HTR-8/SVneo (cell line): ENCODE data around the gene ALOX15.
"Not testable (repeated sequence)": the region's sequence is repeated elsewhere in the genome, so short reads cannot be mapped to it uniquely, and the experiment has no call there.

ENCODE experiments used
- DNase-seq: peaks from one replicate; pipeline ENCODE4 v3.0.0; 2011; ENCODE audit warnings: low spot score, mixed read lengths; ENCODE audit not compliant: insufficient read length
- FAIRE-seq: peaks from 2 replicates; lab custom pipeline; 2011; peaks lifted over from hg19 to GRCh38; lab: Jason Lieb, UNC

ALOX15 gene

DNA sequence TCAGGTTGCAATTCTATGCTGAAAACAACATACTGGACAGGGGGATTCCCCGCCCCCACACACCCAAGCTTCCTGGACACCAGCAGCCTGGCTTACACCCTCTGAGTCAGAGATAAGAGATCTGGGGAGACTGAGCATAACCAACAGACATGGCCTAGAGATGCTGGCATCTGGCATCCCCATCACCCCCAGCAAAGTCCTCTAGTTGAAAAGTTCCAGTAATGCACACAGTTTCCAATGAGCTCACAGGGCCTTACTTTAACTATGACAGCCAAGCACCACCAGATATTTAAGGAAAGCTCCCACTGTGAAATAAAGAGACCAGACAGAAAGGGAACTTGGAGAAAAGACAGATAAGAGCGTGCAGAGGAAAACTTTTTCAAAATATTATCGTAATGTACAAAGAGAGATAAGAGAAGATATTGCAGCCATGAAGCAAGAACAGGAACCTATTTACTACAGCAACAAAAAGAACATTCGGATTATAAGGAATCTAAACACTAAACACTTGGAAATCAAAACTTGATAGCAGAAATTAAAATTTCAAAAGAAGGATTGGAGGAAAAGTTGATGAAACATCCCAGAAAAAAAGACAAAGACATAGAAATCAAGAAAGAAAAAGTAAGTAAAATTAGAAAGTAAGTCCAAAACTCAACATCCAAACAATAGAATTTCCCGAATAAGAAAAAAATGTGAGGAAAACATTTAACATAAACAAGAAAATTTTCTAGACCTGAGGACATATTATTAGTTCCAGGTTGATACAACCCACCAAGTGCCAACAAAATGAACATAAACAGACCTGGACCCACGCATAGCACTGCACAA, 17.2 kb upstream of the ALOX15 start:
- FAIRE-seq (no peak), DNase-seq (peak; percentile 69)

DNA sequence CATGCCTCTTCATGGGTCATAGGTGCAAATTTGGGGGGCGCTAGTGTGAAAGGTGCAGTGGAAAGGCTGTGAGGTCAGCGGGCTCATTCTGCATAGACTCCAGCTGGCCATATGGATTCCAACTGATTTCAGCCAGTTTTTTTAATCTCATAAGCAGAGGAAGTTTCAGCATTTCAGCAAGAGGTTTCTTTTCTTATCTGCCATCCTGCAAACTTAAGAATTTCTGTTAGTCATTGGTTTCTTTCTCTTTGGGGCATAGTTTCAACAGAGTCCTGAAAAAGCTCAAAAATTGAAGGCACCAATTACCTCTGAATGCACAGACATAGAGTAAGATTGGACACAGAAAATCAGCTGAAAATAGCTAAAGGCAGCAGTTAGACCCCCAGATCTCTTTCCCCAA, 16.2 kb upstream of the ALOX15 start:
- DNase-seq = no peak
- no peak for FAIRE-seq

DNA sequence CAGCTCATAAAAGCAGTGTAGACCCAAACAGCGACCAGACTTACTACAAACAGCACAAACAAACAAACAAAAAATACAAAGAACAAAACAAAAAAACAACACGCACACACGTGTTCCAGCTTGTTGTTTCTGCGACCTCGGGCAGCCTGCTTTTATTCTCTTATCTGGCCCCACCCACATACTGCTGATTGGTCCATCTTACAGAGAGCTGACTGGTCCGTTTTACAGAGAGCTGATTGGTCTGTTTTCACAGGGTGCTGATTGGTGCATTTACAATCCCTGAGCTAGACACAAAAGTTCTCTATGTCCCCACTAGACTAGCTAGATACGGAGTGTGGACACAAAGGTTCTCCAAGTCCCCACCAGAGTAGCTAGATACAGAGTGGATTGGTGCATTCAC, 14.5 kb upstream of the ALOX15 start:
- not testable (repeated sequence) for DNase-seq, FAIRE-seq

DNA sequence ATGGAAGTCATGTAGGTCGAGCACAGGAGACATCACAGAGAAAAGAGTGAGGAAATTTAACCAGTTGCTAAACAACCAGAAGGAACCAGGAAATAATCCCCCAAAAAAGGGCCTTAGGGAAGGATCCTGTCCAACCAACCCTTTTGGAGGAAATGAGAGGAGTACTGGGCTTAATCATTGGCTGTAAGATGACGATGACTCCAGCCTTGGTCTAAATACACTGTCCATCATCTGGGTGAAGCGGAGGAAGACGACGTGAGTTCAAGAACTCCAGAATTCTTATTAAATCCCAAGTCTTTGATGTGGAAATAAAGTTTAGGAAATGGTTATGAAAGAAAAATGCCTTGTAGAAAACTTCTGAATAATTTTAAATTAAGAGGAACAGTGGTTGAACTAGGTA, 11.5 kb upstream of the ALOX15 start:
- FAIRE-seq (no peak), DNase-seq (no peak)

DNA sequence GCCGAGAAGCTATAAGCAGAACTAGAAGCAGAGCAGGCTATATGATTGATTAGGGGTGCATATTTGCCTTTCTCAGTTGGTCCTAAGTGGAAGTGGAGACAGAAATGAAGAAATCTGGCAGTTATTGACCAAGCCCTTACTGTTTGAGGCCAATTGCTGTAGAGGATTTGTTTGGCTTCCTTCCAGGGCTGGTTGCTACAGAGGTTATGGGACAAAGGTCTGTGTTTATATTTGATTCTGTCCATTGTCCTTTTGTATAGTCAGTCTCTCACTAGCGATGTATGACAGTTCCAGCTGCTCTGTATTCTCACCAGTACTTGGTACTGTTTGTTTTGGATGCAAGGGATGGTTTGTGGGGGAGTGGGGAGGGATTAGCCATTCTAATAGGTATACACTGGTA, 7.3 kb upstream of the ALOX15 start:
- FAIRE-seq = no peak

DNA sequence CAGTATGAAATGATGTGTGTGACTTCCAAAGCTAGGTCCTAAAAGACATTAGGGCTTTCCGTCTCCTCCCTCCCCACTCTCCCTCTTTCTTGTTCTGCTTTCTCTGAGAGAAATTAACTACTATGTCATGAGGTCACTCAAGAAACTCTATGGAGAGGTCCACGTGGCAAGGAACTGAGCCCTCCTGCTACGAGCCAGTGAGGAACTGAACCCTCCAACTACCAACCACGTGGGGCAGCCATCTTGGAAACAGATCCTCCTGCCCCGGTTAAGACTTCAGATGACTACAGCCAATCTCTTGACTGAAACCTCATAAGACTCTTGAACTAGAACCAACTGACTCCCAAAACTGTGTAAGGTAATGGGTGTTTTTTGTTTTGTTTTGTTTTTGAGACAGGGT, 4.2 kb upstream of the ALOX15 start:
- no peak for FAIRE-seq

More for the DNA sequence above, 7.3 kb upstream of the ALOX15 start:
- no peak for DNase-seq

DNA sequence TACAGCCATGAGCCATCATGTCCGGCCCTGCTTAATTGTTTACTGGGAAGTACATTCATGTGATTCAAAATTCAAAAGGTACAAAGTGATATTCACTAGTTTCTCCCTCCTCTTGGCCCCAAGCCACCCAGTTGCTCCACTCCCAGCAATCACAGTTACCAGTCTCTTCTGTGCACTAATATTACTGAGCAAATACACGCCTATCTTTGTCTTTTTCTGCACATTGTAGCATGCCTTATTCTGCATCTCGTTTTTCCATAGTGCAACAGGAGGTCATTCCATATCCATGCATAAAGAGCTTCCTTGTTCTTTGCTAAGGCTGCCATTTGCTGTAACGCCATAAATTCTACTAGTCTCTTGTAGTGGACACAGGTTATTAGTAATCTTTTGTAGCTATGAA, 2.2 kb upstream of the ALOX15 start:
- DNase-seq (no peak), FAIRE-seq (no peak)

More for the DNA sequence above, 4.2 kb upstream of the ALOX15 start:
- no peak for DNase-seq

DNA sequence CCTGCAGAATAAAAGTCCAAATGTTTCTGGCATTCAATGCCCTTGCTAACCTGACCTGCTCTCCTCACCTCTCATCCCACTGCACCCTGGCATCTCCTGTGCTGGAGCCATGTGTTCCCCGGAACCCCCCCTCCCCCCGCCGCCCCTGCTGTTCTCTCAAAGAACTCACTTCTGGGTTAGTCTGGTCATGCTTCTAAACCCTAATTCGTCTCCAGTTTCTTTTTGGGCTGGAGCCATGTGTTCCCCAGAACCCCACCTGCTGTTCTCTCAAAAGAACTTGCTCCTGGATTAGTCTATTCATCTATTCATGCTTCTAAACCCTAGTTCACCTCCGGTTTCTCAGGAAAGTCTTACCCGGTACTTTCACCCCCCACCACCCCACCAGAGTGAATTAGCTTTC, 808 bp upstream of the ALOX15 start:
- no peak for DNase-seq
- no peak for FAIRE-seq

DNA sequence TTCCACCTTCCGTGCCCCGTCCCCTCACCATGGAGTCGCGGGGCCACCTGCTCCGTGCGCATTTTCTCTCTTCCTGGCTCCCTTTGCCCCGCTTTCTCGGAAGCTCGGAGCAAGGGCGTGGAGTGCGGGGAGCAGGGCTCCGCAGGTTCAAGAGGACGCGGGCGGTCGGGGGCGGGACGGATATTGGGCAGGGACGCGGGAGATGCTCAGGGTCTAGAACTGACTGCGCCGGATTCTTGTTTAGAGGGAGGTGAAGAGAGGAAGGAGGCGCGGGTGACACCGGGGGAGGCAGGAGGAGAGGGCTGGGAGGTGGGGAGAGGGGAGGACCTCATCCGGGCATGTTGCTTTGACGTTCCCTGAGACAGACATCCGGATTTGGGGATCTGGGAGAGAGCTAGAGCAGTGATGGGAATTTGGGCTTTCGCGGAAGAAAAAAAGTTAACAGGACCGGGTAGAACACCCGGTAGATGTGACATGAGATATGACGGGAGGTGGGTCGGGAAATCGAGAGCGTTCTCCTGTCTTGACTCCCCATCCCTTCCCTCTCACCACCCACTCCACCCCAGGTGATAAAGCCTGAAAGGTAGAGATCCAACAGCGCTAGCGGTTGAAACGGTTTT, 799 bp downstream of the ALOX15 start:
- FAIRE-seq = peak; percentile 55
- DNase-seq = not testable (repeated sequence)

DNA sequence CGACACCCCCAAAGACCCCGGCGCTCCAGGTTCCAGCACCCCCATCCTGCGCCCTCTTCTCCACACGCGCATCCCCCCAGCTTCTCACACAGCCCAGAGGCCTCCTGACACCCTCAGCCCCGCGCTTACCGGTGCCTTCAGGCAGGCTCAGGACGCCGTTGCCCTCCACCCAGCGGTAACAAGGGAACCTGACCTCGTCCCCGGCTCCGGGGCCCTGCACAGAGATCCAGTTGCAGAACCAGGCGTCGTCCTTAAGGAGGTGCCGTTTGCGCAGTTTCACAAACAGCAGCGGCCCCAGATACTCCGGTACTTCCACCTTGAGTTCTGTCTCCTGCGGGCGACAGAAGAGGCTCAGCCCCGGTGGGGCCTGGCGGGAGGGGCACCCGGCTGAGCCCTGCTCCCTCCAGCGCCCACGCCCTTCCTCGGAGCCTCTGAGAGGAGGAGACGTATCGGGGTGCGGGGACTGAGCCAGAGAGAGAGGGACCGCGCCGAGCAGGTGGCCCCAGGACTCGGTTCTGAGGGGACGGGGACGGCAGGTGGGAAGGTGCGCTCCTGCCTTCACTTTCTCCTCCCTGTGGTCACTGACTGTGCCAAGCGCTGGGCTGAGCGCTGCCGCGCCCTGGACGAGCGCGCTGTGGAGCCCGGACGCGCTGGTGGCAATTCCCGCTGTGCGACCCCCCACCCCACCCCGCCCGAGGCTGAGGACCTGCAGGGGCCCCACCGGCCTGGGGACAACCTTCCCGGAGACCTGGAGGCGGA, 2.0 kb downstream of the ALOX15 start:
- DNase-seq (peak; percentile 39), FAIRE-seq (peak; percentile 81)

DNA sequence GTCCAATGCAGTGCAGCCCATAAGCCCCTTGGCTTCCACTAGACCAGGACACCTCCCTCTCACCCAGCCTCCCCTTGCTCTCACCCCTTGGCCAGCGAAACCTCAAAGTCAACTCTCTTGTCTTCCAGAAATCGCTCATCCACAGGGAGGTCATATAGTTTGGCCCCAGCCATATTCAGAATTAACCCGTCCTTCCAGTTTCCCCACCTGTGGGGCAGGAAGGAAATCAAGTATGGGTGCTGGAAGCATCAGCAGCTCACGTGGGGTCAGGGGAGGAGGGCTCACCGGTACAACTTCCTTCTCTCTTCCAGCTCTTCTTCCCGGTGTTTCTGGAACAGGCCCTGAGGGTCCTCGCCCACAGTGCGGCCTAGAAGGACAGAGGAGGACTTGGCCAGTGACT, 2.7 kb downstream of the ALOX15 start:
- DNase-seq, FAIRE-seq: not testable (repeated sequence)

DNA sequence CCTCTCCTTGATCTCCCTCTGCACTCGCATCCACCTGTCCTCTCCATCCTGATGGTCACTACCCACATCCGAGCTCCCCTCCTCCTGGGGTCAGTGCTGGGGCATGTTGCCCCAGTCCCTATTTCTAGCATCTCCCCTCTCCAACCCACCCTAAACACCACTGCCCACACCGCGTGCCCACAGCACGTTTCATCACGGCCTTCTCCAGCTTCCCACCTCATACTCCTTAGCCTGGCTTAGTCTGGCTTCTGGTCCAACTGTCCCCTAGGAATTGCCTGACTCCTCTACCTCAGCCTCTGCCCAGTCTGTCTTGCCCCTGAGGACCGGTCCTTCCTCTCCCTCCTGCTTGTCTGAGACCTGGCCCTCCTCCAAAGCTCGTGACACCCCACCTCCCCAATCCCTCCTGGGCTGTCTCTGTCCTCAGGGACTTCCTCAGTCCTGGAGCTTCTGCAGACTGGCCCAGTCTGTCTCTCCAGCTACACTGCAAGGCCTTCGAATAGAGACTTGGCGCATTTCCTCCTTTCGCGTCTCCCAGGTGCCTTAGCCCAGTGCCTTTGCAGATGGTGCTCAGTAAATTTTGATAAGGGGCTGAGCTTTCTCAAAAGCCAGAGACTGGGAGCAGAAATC, 4.9 kb downstream of the ALOX15 start:
- FAIRE-seq = no peak
- DNase-seq = no peak

DNA sequence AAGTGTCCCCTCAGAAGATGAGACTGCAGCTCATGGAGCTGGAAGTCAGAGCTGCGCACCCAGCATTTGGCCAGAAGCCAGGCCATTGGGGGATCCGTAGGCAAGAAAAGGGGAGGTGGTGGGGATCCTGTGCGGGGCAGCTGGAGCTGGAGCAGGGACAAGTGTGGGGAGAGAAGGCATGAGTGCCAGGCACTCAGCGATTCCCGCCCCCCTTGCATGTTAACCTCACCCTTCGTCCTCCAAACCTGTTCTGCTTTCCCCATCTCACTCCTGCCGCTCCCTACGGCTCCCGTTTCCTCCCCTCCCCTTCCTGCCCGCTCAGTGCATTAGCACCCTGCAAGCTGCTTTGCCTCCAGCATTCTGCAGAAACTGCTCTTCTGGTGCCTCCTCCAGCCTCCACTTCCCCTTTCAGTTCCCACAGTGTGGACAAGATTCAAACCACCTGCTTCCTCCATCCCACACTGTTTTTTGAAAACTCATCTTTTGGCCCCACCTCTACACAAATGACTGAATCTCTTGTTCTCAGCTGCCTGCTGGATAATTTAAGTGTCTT, 5.6 kb downstream of the ALOX15 start:
- FAIRE-seq = no peak

DNA sequence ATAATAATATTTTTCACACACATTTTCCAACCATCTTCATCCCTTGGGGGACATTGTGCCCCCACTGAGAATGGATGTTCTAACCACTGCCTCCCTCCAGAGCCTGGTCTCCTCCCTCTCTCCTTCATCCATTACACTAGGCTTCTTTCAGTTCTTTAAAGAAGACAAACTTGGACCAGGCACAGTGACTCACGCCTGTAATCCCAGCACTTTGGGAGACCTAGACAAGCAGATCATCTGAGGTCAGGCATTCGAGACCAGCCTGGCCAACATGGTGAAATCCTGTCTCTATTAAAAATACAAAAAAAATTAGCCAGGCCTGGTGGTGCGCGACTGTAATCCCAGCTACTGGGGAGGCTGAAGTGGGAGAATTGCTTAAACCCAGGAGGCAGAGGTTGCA, 6.5 kb downstream of the ALOX15 start:
- no peak for FAIRE-seq

More for the DNA sequence above, 5.6 kb downstream of the ALOX15 start:
- DNase-seq = no peak

DNA sequence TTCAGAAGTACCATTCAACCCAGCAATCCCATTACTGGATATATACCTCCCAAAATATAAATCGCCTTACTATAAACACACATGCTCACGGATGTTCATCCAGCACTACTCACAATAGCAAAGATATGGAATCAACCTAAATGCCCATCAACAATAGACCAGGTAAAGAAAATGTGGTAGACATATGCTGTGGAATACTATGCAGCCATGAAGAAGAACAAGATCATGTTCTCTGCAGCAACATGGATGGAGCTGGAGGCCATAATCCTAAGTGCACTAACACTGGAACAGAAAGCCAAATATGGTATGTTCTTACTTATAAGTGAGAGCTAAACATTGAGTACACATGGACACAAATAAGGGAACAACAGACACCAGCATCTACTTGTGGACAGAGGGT, 7.8 kb downstream of the ALOX15 start:
- DNase-seq (no peak), FAIRE-seq (no peak)

More for the DNA sequence above, 6.5 kb downstream of the ALOX15 start:
- DNase-seq = no peak

DNA sequence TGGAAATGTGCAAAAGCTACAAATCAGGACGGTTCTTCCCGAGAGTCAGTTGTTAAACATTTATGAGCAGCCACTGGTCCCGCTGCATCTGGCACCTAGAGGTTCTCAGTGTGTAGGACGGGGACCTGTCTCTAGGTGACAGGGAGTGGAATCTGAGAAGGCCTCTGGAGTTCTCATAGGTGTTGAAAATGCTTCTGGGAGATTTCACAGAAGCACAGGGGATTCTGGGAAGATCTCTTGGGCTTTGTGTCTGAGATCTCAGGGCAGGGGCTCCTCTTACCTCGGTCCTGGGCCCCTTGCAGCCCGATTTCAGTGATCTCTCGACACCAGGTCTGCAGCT, 8.9 kb downstream of the ALOX15 start:
- FAIRE-seq (no peak), DNase-seq (no peak)

DNA sequence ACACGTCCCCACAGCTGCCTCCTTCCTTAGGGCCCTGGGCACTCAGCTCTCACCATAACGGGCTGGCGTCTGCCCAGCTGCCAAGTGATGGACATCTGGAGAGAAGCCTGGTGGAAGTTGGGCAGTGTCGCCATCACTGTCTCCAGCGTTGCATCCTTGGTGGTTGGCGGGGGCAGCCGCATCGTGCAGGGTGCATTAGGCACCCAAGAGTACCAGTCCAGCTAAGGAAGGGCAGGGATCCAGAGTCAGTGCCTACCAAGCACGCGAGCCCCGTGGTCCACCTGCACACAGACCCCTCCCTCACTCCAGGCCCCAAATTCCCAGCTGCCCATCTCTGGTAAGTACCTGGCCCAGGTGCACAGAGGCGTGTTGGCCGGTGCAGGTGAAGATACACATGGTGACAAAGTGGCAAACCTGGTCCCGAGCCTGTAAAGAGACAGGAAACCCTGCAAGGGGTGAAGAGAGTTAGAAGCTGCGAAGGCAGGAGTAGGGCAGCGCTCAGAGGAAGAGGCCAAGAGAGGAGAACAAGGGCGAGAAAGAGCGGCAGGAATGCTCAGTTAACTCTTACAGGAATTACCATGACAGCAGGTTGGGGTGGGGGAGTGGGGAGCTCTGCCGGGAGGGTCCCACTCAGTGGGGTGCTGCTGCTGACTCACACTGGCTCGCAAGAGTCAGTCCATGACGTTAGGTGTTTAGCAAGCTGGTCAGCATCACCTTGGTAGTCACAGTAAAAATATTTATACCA, 9.5 kb downstream of the ALOX15 start:
- no peak for DNase-seq
- peak; percentile 36 for FAIRE-seq

DNA sequence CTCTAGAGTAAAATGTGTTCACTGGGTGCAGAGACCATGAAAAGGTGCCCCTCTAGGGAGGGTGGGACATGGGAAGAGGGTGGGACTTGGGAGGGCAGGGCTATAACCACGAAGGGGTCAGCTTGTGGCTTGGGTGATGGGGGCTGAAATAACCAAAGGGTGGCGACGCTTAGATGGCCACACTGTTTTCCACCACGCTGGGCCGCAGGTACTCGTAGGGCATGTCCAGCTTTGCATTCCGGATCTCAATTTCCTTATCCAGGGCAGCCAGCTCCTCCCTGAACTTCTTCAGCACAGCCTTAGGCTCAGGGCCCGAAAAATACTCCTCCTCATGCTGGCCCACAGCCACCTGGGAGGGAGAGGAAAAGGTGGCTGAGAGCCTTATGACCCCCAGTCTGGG, 10.0 kb downstream of the ALOX15 start:
- FAIRE-seq (no peak), DNase-seq (no peak)

DNA sequence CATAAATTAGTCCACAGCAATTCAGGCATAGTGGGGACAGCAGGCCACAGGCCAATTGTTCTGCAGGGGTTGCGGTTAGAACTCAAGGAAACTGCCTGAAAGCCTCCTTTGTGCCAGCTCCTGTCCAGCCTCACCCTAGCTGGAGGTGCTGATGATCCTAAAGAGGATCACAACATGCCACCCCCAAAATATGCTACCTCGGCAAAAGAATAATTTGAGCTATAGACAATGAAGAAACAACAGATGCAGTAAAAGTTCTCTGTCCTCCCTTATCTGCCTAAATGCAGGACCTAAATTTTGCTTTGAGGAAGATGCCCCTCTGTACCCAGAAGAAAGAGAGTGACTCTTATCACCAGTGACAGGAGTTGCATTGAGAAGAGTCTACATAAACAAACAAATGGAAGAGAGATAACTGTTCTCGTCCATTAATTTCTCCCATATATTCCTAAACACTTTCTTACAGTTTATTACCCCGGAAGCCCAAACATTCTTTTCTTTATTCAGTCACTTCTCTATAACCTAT, 14.7 kb downstream of the ALOX15 start:
- FAIRE-seq = no peak
- DNase-seq = no peak
